Caco-2 (cell line): ENCODE data around the gene ASIC4. TPM values are rescaled to one million over a fixed set of nuclear protein-coding genes. Genes with fewer than 3 reads are reported as not detected.

ENCODE experiments used
- BruUV-seq: library from RNA; stranded (reverse); fragments of 400-500 nt; replicated peaks from 2 replicates; lab custom pipeline; 2021; lab: Mats Ljungman, UMichigan
- CTCF ChIA-PET: fragments of 300-600 bp; sonication (Branson Sonifier 250); formaldehyde crosslinking; loops from one replicate; lab custom pipeline; 2022; ENCODE audit warnings: antibody characterized with exemption; lab: Charles Lee
- POLR2A ChIA-PET: fragments of 300-600 bp; sonication (Branson Sonifier 250); formaldehyde crosslinking; loops from one replicate; lab custom pipeline; 2022; ENCODE audit warnings: antibody characterized with exemption; lab: Charles Lee
- DNase-seq, 2 experiments: peaks; one replicate each; pipeline versions ENCODE4 v3.0.0 to v3.0.0-alpha.2; 2020 to 2022
- H3K27me3 ChIP-seq: replicated peaks from 2 replicates; pipeline ENCODE4 v1.6.0; 2011; ENCODE audit warnings: low read length; ENCODE audit not compliant: control insufficient read depth, insufficient read depth
- H3K36me3 ChIP-seq: 2 replicates; pipeline ENCODE4 v1.5.1; 2011; ENCODE audit warnings: low read length; ENCODE audit not compliant: control insufficient read depth, insufficient read depth
- H3K4me1 ChIP-seq: fragments of 250-450 bp; sonication (Bioruptor Pico); 2 replicates; pipeline ENCODE4 v1.5.1; 2020; ENCODE audit warnings: mild to moderate bottlenecking
- H3K4me3 ChIP-seq: 2 replicates; pipeline ENCODE4 v1.5.1; 2011; ENCODE audit warnings: low read depth, mild to moderate bottlenecking, control low read depth, low read length
- H3K9me3 ChIP-seq: fragments of 250-450 bp; sonication (Bioruptor Pico); 2 replicates; pipeline ENCODE4 v1.5.1; 2020; ENCODE audit warnings: mild to moderate bottlenecking, moderate library complexity
- H3K27ac Mint-ChIP-seq: one replicate; pipeline ENCODE4 v1.8.0; 2022; ENCODE audit warnings: mixed read lengths; ENCODE audit not compliant: unreplicated experiment
- H3K27me3 Mint-ChIP-seq: one replicate; pipeline ENCODE4 v1.8.0; 2022; ENCODE audit warnings: mixed read lengths; ENCODE audit not compliant: insufficient read depth, unreplicated experiment
- H3K36me3 Mint-ChIP-seq: one replicate; pipeline ENCODE4 v1.8.0; 2022; ENCODE audit warnings: mild to moderate bottlenecking, mixed read lengths; ENCODE audit not compliant: insufficient read depth, unreplicated experiment
- H3K4me1 Mint-ChIP-seq: one replicate; pipeline ENCODE4 v1.8.0; 2022; ENCODE audit warnings: low read depth, mixed read lengths; ENCODE audit not compliant: unreplicated experiment
- H3K4me3 Mint-ChIP-seq: one replicate; pipeline ENCODE4 v1.8.0; 2022; ENCODE audit warnings: mild to moderate bottlenecking, moderate library complexity, mixed read lengths; ENCODE audit not compliant: unreplicated experiment
- H3K9me3 Mint-ChIP-seq: one replicate; pipeline ENCODE4 v1.8.0; 2022; ENCODE audit warnings: mixed read lengths; ENCODE audit not compliant: unreplicated experiment
- CTCF ChIP-seq, 2 experiments: fragments of 200-600 bp in 1 of 2; IDR thresholded peaks; 1 replicate in 1 of 2; 2 replicates in 1 of 2; pipeline versions ENCODE4 v1.5.1 to v1.8.0; 2011 to 2022; ENCODE audit warnings: antibody characterized with exemption in 1 of 2, control low read depth in 1 of 2, inconsistent platforms in 1 of 2, low read depth in 1 of 2, low read length in 1 of 2, mild to moderate bottlenecking in 1 of 2, moderate library complexity in 1 of 2; ENCODE audit not compliant: insufficient read depth in 1 of 2, severe bottlenecking in 1 of 2, unreplicated experiment in 1 of 2
- intact Hi-C: fragments of 100-400 bp; cut with micrococcal nuclease; formaldehyde crosslinking; loops from one replicate; pipeline ENCODE4 v1.10.0; 2022; ENCODE audit not compliant: unreplicated experiment
- total RNA-seq: library from RNA; stranded (reverse); gene quantifications from 2 replicates; pipeline ENCODE4 v1.2.3, GENCODE V29; 2022

The ASIC4 gene
- total RNA-seq, 1 experiment from 2014 or later = 0.16 TPM

- ChIA-PET POLR2A (interaction anchor here (0.9 kb wide), 1 partner anchor 13 kb away, joined by 3 read pairs; the partner anchor contains the start of gene GMPPA), CTCF (interaction anchor here (0.6 to 4.7 kb wide), 6 partner anchors 9 to 233 kb away, joined by 3 to 80 read pairs (median 6); partner anchors contain the start of gene GMPPA)
- Mint-ChIP-seq H3K4me1 (peaks cover 18% of the 10 kb centered on the region), H3K36me3 (no peaks in the 10 kb centered on the region), H3K4me3 (no peak overlapping the region), H3K27me3 (peaks cover 26% of the 10 kb centered on the region), H3K27ac (no peak overlapping the region), H3K9me3 (no peaks in the 10 kb centered on the region)
- BruUV-seq = no TSS peak
- Histone ChIP-seq H3K36me3 (no peaks in the 10 kb centered on the region), H3K4me3 (no peak overlapping the region), H3K4me1 (peaks cover 12% of the 10 kb centered on the region), H3K27me3 (peaks cover 5% of the 10 kb centered on the region; the same call in 1 of the 2 replicates), H3K9me3 (no peaks in the 10 kb centered on the region)
- TF ChIP-seq CTCF (IDR thresholded peaks at IDR 0.05; ENCODE audit: insufficient read depth in 1 of 2, low read depth in 1 of 2, low read length in 1 of 2, severe bottlenecking in 1 of 2, unreplicated experiment in 1 of 2) = no peak
- DNase-seq = no peak
- intact Hi-C loops = no loop called here
These were observed 2.5 kb upstream of the ASIC4 start for GRCh38 chr2:219511547-219512325.

GRCh38 chr2:219512524-219513216, 1.6 kb upstream of the ASIC4 start:
- Histone ChIP-seq H3K4me1 (peaks cover 12% of the 10 kb centered on the region), H3K36me3 (no peaks in the 10 kb centered on the region), H3K4me3 (no peak overlapping the region), H3K9me3 (no peaks in the 10 kb centered on the region), H3K27me3 (peaks cover 5% of the 10 kb centered on the region; the same call in 1 of the 2 replicates)
- intact Hi-C loops = no loop called here
- no peak for TF ChIP-seq CTCF (IDR thresholded peaks at IDR 0.05; ENCODE audit: insufficient read depth in 1 of 2, low read depth in 1 of 2, low read length in 1 of 2, severe bottlenecking in 1 of 2, unreplicated experiment in 1 of 2)
- BruUV-seq = no TSS peak
- ChIA-PET POLR2A (no interaction called here), CTCF (interaction anchor here (0.5 to 4.7 kb wide), 5 partner anchors 8 to 17 kb away, joined by 3 to 80 read pairs (median 4); partner anchors contain the start of gene GMPPA)
- Mint-ChIP-seq H3K36me3 (no peaks in the 10 kb centered on the region), H3K27me3 (peaks cover 31% of the 10 kb centered on the region), H3K4me1 (peaks cover 18% of the 10 kb centered on the region), H3K4me3 (no peak overlapping the region), H3K27ac (no peak overlapping the region), H3K9me3 (no peaks in the 10 kb centered on the region)
- no peak for DNase-seq

- H3K4me1 Mint-ChIP-seq = peaks cover 18% of the 10 kb centered on the region
- BruUV-seq = no TSS peak
- peak overlapping the region; percentile 40 for H3K4me3 Mint-ChIP-seq
- H3K27me3 Mint-ChIP-seq = peaks cover 31% of the 10 kb centered on the region
- no peaks in the 10 kb centered on the region for H3K9me3 Mint-ChIP-seq
- intact Hi-C loops = no loop called here
- no peak for DNase-seq
- no peaks in the 10 kb centered on the region for H3K36me3 Mint-ChIP-seq
- no peak overlapping the region for H3K27ac Mint-ChIP-seq
- ChIA-PET CTCF (interaction anchor here (0.9 to 1.9 kb wide), 4 partner anchors 12 to 22 kb away, joined by 4 to 8 read pairs (median 6); partner anchors contain the start of gene GMPPA), POLR2A (no interaction called here)
- Histone ChIP-seq H3K36me3 (no peaks in the 10 kb centered on the region), H3K4me1 (peaks cover 12% of the 10 kb centered on the region), H3K9me3 (no peaks in the 10 kb centered on the region), H3K4me3 (no peak overlapping the region), H3K27me3 (peaks cover 5% of the 10 kb centered on the region; the same call in 1 of the 2 replicates)
- TF ChIP-seq CTCF (IDR thresholded peaks at IDR 0.05; ENCODE audit: insufficient read depth in 1 of 2, low read depth in 1 of 2, low read length in 1 of 2, severe bottlenecking in 1 of 2, unreplicated experiment in 1 of 2) = no peak
These were observed 495 bp upstream of the ASIC4 start for GRCh38 chr2:219513787-219514186.
